CD4-positive, alpha-beta T cell treated with Interferon gamma for 1 hour (primary cell): ENCODE data around the gene CRELD2.

Experiments
- DNase-seq: peaks from one replicate; pipeline ENCODE4 v3.0.0-alpha.2; 2020

The CRELD2 gene, protein sequence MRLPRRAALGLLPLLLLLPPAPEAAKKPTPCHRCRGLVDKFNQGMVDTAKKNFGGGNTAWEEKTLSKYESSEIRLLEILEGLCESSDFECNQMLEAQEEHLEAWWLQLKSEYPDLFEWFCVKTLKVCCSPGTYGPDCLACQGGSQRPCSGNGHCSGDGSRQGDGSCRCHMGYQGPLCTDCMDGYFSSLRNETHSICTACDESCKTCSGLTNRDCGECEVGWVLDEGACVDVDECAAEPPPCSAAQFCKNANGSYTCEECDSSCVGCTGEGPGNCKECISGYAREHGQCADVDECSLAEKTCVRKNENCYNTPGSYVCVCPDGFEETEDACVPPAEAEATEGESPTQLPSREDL

DNA sequence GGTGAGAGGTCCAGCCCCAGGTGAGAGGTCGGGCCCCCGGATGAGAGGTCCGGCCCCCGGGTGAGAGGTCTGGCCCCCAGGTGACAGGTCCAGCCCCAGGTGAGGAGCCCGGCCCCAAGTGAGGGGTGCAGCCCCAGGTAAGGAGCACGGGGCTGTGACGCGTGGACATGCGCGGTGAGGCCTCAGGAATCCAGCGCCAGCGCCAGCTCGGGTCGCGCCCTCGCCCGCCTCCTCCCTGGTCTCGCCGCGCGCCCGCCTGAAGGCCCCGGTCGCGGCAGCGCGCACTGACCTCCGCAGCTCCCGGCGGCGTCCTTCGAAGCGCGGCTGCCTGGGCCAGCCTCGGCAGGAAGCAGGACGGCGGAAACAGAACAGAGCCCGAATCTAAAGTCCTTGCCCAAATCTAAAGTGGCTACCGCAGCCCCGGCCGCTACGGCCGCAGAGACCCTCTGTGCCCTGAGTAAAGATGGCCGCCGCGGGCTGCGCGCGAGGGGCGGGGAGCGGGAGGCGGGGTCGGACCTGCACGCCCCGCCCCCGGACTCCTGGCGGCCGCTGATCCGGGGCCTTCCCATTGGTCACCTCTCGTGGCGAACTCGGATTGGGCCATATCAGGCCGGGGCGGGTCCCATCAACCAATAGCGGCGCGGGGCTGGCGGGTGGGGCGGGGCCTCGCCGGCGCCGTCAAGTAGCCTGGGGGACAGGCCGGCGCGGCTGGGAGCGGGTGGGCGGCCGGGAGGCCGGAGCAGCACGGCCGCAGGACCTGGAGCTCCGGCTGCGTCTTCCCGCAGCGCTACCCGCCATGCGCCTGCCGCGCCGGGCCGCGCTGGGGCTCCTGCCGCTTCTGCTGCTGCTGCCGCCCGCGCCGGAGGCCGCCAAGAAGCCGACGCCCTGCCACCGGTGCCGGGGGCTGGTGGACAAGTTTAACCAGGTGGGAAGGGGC, at the start of gene CRELD2, which contains the start of gene ALG12:
Gene CRELD2, plus strand, starts transcription at position 661 of the 937 bp plus-strand sequence. Its CDS starts 136 bp downstream, at position 797.
Gene ALG12, minus strand, starts transcription at position 465 of the 937 bp plus-strand sequence. CDS start 4,673 bp downstream, outside the sequence.
- peak; percentile 96 for DNase-seq

DNA sequence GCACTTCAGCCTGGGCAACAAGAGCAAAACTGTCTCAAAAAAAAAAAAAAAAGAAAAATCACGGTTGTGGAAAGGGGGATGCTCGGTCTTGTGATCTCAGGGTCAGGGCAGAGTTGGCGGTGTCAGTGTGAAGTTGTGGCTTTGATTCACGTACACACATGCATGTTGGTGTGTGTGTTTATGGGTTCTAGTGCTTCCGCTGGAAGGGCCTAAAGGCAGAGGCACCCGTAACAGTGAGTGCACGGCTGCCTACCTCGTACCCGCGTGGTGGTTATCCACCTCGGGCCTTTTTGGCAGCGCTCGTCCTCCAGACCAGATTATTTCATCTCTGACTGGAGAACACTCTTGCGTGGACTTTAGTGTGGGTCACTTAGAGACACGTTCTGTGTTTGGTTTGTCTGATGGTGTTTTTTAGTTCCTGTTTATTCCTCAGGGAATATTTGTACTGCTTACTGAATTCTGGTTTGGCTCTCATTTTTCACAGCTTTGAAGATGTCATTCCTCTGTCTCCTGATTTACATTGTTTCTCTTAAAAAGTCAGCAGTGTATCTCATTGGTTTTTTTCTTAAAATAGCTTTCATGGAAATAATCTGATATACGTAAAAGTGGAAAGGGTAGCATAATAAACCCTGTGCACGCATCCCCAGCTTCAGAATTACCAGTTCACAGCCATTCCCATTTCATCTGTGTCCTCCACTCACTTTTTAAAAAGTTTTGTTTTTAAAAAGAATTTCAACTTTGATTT, 49.2 kb upstream of the CRELD2 start:
- DNase-seq, result no peak

DNA sequence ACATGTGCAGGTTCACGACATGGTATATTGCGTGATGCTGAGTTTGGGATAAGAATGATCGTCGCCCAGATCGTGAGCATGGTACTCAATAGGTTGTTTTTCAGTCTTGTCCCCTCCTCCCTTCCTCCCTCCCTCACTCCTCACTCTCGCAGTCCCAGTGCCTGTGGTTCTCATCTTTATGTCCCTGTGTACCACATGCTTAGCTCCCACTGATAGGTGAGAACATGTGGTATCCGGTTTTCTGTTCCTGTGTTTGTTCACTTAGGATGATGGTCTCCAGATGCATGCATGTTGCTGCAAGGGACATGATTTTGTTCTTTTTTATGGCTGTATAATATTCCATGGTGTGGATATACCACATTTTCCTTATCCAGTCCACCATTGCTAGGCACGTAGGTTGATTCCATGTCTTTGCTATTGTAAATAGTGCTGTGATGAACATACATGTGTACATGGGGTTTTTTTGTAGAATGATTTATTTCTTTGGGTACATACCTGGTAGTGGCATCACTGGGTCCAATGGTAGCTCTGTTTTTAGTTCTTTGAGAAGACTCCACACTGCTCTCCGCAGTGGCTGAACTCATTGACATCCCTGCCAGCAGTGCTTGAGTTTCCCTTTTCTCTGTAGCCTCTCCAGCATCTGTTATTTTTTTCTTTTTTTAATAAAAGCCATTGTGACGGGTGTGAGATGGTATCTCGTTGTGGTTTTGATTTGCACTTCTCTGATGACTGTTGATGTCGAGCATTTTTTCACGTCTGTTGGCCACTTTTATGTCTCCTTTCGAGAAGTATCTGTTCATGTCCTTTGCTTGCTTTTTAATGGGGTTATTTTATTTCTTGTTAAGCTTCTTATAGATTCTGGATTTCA, 48.4 kb upstream of the CRELD2 start:
- no peak for DNase-seq

DNA sequence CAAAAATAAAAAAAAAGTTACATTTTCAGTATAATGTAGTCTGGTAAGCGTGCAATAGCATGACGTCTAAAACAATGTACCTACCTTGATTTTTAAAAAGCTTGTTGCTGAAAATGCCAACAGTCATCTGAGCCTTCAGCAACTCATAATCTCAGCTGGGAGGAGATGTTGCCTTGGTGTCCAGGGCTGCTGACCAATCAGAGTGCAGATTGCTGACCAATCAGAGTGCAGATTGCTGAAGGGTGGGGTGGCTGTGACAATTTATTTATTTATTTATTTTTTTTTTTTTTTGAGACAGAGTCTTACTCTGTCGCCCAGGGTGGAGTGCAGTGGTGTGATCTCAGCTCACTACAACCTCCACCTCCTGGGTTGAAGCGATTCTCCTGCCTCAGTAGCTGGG, 47.0 kb upstream of the CRELD2 start:
- DNase-seq, result no peak

DNA sequence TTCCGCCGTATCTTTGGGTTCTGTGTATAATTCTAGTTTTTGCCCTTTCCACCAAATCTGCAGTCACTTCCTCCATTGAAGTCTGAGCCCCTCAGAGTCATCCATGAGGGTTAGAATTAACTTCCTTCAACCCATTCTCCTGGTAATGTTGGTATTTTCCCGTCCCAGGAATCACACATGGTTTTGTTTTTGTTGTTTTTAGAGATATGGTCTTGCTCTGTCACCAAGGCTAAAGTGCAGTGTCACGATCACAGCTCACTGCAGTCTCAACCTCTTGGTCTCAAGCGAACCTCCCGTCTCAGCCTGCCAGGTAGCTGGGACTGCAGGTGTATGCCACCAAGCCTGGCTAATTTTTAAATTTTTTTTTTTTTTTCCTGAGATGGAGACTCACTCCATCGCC, 46.1 kb upstream of the CRELD2 start:
- no peak for DNase-seq

DNA sequence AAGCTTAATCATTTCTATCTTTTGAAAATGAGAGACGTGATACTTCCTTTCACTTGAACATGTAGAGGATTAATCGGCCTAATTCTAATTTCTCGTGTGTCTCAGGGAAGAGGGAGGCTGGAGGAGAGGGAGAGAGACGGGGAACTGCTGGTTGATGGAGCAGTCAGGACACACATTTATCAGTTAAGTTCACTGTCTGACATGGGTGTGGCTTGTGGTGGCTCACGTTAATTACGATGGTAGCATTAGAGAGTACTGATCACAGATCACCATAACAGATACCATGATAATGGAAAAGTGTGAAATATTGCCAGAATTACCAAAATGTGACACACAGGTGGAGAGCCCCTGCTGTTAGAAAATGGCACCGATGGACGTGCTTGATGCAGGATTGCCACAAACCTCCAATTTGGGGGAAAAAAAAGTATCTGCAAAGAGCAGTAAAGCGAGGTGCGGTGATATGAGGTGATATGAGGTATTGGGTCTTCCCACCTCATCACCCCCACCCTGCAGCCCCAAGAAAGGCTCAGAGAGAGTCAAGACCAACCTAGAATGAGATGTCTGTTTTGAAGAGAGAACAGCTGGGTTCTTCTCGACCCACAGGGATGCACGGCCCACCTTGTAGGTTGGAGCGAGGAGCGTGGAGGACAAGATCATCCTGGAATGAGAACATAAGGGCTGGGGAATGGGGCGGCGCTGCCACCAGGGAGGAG, 45.0 kb upstream of the CRELD2 start:
- DNase-seq, result no peak

DNA sequence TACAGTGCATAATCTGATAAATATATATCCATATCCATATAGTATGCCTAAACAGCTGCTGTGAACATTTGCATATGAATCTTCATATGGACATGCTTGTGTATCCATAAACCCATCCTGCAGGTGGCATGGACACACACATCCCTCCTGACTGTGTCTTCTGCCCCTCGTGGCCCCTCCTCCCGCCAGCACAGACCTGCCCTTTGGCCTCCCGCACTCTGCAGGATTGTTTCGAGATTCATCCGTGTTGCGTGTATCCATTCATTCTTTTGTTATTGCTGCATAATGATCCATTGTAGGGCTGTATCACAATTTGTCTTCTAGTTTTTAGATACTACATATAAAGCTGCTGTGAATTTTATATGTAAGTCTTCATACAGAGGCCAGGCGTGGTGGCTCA, 40.8 kb upstream of the CRELD2 start:
- DNase-seq, result no peak

DNA sequence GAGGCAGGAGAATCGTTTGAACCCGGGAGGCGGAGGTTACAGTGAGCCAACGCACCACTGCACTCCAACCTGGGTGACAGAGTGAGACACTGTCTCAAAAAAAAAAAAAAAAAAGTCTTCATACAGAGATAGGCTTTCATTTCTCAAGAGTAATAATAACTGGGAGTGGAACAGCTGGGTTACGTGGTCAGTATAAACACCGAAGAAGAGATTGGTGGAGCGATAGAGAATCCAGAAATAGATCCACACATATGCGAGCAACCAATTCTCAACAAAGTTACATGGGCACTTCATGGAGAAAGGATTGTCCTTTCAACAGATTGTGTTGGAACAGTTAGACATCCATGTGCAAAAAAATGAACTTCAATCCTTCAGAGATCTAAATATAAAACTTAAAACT, 40.2 kb upstream of the CRELD2 start:
- DNase-seq, result no peak

DNA sequence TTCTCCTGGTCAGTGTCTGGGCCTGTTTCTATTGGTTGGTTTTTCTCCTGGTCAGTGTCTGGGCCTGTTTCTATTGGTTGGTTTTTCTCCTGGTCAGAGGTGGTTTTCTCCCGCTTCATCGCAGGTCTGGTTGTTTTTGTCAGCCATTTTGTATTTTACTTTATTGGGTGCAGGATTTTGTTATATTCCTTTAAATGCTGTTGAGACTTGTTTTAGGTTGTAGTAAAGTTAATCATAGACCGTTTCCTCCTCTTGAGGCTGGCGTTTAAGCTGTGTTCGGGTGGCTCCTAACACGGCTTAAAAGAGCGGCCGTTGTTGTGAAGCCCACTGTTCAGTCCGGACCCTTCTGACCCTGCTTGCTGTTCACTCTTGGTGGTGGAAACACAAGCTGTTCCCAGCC, 38.6 kb upstream of the CRELD2 start:
- no peak for DNase-seq

DNA sequence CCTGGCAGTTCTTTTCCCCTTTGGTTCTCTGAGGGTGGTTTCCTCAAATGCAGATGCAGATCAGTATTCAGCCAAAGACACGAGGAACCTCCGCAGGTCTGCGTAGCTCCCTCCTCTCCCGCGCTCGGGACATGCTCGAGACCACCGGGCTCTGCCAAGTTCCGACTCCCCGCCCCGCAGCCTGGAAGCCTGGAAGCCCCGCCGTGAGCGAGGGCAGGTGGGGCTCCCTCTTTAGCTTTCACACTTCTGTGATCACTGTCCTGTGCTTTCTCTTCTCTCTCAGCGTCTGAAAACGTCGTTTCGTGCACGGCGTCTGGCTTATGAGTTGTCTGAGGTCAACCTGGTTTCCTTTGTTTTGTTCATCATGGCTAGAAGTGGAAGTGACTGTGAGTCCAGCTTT, 38.2 kb upstream of the CRELD2 start:
- no peak for DNase-seq

DNA sequence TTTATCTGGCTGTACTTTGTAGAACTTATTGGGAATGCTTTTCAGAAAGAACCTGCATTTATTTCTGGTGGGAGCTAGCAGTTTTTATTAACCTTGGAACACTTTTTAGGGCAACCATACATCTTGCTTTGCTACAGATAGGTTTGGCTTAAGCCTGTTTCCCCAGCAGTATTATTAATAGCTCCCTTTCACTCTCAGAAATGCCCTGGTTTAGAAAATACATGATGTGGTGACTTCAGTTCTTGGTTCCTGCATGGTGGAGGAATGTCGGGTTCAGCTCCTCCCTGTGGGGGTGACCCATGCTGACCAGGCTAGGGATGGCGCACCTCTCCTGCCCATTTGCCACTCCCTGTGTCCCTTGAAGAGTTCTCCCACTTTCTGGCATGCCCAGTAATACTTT, 36.6 kb upstream of the CRELD2 start:
- DNase-seq, result no peak

DNA sequence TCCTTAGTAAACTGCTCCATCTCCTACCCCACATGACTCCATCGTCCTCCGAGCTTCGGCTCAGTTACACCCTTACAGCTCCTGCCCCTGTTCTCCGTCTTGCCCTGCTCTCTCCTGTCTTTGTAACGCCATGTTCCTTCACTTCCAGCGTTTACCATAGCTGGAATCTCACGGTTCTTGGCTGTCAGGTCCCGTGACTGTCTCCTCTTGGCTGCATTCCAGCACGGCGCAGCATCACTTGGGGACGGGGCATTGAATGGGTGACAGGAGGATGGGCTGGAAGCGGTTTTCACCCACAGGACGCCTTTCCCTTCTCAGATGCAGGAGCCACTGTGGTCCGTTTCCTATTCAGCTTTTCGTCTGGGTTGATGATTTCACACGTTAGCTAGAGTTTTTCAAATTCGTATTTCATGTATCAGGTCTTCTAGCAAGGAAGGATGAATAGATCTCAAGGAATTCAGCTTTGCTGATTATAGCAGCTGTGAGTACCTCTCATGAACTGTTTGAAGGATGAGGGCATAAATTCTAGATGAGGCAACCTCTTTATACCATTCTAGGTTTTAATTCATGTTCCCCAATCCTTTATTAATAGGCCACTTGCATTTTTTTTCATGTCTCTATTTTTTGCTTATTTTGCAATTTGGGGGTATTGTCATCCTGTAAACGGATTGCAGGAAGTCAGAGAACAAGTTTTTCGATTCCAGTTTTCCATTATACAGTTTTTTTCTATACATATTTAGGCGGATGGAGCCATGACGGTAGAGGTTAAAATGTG, 35.7 kb upstream of the CRELD2 start:
- DNase-seq, result no peak

DNA sequence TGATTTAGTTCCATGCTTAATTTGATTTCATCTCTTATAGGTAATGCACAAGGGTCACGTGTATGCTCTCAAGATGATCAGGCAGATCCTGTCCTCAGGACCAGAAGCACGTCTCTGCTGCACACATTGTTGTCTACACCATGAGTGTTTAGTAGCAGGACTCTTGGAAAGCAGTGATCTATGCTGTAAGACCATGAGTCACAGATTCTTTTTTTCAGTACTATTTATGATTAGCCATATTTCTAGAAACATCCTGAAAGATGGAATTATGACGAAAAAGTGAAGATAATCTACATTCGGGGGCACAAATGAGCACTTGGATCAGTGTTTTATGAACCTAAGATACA, 35.2 kb upstream of the CRELD2 start:
- no peak for DNase-seq

DNA sequence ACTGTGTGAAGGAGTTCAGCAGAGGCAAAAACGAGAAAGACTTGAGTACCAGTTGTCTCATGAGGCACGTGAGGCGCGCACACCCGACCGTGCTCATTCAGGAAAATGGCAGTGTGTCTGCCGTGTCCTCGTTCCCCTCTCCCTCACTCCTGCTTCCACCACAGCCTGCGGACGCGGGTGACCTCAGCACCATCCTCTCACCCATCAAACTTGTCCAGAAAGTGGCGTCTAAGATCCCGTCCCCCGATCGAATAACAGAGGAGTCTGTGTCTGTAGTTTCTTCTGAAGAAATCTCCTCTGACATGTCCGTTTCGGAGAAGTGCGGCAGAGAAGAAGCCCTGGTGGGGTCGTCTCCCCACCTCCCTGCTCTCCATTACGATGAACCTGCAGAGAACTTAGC, 34.4 kb upstream of the CRELD2 start:
- no peak for DNase-seq

DNA sequence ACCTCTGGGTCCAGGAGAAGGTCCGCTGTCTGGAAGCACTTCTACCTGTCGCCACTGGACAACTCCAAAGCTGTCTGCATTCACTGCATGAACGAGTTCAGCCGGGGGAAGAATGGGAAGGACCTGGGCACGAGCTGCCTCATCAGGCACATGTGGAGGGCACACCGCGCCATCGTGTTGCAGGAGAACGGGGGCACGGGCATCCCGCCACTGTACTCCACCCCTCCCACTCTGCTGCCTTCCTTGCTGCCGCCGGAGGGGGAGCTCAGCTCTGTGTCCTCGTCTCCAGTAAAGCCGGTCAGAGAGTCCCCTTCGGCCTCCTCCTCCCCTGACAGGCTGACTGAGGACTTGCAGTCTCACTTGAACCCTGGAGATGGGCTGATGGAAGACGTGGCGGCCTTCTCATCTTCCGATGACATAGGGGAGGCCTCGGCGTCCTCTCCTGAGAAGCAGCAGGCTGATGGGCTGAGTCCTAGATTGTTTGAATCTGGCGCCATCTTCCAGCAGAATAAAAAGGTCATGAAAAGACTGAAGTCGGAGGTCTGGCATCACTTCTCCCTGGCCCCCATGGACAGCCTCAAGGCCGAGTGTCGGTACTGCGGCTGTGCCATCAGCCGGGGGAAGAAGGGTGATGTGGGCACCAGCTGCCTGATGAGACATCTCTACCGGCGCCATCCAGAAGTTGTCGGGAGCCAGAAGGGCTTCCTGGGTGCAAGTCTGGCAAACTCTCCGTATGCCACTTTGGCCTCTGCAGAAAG, 33.8 kb upstream of the CRELD2 start:
- DNase-seq, result no peak

DNA sequence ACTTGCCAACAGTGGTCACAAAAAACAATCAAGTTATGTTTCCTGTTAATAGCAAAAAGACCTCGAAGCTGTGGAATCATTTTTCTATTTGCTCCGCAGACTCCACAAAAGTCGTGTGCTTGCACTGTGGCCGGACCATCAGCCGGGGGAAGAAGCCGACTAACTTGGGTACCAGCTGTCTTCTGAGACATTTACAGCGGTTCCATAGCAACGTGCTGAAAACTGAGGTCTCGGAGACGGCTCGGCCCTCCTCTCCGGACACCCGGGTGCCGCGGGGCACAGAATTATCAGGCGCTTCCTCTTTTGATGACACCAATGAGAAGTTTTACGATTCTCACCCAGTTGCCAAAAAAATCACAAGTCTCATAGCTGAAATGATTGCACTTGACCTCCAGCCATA, 33.2 kb upstream of the CRELD2 start:
- DNase-seq, result no peak

DNA sequence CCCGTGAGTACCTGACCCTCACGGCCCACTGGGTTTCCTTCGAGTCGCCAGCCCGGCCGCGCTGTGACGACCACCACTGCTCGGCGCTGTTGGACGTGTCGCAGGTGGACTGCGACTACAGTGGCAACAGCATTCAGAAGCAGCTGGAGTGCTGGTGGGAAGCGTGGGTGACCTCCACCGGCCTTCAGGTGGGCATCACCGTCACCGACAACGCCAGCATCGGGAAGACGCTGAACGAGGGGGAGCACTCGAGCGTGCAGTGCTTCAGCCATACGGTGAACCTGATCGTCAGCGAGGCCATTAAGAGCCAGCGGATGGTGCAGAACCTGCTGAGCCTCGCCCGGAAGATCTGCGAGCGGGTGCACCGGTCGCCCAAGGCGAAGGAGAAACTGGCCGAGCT, 32.6 kb upstream of the CRELD2 start:
- no peak for DNase-seq

DNA sequence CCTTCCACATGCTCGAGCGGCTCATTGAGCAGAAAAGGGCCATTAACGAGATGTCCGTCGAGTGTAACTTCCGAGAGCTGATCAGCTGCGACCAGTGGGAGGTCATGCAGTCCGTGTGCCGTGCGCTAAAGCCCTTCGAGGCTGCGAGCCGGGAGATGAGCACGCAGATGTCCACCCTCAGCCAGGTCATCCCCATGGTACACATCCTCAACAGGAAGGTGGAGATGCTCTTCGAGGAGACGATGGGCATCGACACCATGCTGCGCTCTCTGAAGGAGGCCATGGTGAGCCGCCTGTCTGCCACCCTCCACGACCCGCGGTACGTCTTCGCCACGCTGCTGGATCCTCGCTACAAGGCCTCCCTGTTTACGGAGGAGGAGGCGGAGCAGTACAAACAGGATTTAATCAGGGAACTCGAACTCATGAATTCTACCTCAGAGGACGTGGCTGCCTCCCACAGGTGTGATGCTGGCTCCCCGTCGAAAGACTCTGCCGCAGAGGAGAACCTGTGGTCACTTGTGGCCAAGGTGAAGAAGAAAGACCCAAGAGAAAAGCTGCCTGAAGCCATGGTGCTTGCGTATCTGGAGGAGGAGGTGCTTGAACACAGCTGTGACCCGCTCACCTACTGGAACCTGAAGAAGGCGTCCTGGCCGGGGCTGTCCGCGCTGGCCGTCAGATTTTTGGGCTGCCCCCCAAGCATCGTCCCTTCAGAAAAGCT, 31.9 kb upstream of the CRELD2 start:
- DNase-seq, result no peak

DNA sequence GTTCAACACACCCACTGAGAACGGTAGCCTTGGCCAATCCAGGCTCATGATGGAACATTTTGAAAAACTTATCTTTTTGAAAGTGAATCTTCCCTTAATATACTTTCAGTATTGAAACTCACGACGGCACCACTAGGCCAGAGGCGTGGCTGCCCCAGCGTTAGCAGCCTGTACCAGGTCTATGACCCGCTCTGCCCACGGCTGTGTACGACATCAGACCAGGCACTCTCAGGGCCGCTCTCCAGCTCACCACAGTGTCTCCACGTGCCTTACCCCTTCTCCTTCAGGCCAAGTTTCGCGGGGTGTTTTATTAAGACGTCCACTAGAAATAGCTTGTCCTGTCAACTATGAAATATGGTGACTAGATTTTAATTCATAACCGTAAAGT, 31.4 kb upstream of the CRELD2 start:
- DNase-seq, result no peak
